Neural progenitor cell (in vitro differentiated cells): ENCODE data around the gene C8G. TPM values are rescaled to one million over a fixed set of nuclear protein-coding genes. Genes with fewer than 3 reads are reported as not detected.

Source experiments
- DNase-seq: peaks from one replicate; pipeline ENCODE4 v3.0.0-alpha.2; 2016; ENCODE audit warnings: low spot score
- H2AFZ ChIP-seq: fragments of 200-600 bp; sonication (generic); replicated peaks from 2 replicates; pipeline ENCODE4 v1.6.1; 2016; ENCODE audit warnings: antibody characterized with exemption
- H3F3A ChIP-seq: fragments of 200-600 bp; sonication (generic); 2 replicates; pipeline ENCODE4 v1.6.1; 2016; ENCODE audit warnings: antibody characterized with exemption, low read depth
- H3K27ac ChIP-seq: fragments of 200-600 bp; sonication (generic); 2 replicates; pipeline ENCODE4 v1.5.1; 2016; ENCODE audit warnings: mild to moderate bottlenecking
- H3K27me3 ChIP-seq: fragments of 200-600 bp; sonication (generic); 2 replicates; pipeline ENCODE4 v1.6.1; 2016; ENCODE audit warnings: mild to moderate bottlenecking, moderate library complexity
- H3K36me3 ChIP-seq: fragments of 200-600 bp; sonication (generic); 2 replicates; pipeline ENCODE4 v1.5.1; 2016
- H3K4me1 ChIP-seq: fragments of 200-600 bp; sonication (generic); 2 replicates; pipeline ENCODE4 v1.6.1; 2016; ENCODE audit warnings: mixed run types
- H3K4me2 ChIP-seq: fragments of 200-600 bp; sonication (generic); 2 replicates; pipeline ENCODE4 v1.6.1; 2016
- H3K4me3 ChIP-seq: fragments of 200-600 bp; sonication (generic); 2 replicates; pipeline ENCODE4 v1.5.1; 2016
- H3K79me2 ChIP-seq: fragments of 200-600 bp; sonication (generic); 2 replicates; pipeline ENCODE4 v1.6.1; 2016; ENCODE audit warnings: low read depth
- H3K9ac ChIP-seq: fragments of 200-600 bp; sonication (generic); 2 replicates; pipeline ENCODE4 v1.6.1; 2016
- H3K9me3 ChIP-seq: fragments of 200-600 bp; sonication (generic); 2 replicates; pipeline ENCODE4 v1.5.1; 2016; ENCODE audit warnings: low read depth
- H4K20me1 ChIP-seq: fragments of 200-600 bp; sonication (generic); 2 replicates; pipeline ENCODE4 v1.6.1; 2016; ENCODE audit warnings: low read depth
- H3K27ac Mint-ChIP-seq: 3 replicates; pipeline ENCODE4 v1.8.0; 2021; ENCODE audit warnings: mixed read lengths
- H3K27me3 Mint-ChIP-seq: 2 replicates; pipeline ENCODE4 v1.8.0; 2022; ENCODE audit warnings: low read depth, mild to moderate bottlenecking, inconsistent platforms, moderate library complexity, mixed read lengths; ENCODE audit not compliant: insufficient read depth
- H3K36me3 Mint-ChIP-seq: 3 replicates; pipeline ENCODE4 v1.8.0; 2021; ENCODE audit warnings: mixed read lengths
- H3K4me1 Mint-ChIP-seq: 3 replicates; pipeline ENCODE4 v1.8.0; 2021; ENCODE audit warnings: mixed read lengths
- H3K4me3 Mint-ChIP-seq: 3 replicates; pipeline ENCODE4 v1.8.0; 2021; ENCODE audit warnings: mild to moderate bottlenecking, moderate library complexity, mixed read lengths
- H3K9me3 Mint-ChIP-seq: 3 replicates; pipeline ENCODE4 v1.8.0; 2020; ENCODE audit warnings: mixed read lengths
- CTCF ChIP-seq: fragments of 200-600 bp; sonication (generic); IDR thresholded peaks from 2 replicates; pipeline ENCODE4 v1.5.1; 2017; ENCODE audit warnings: antibody characterized with exemption, mild to moderate bottlenecking
- EZH2 ChIP-seq: fragments of 200-600 bp; sonication (generic); IDR thresholded peaks from 2 replicates; pipeline ENCODE4 v1.6.1; 2017; ENCODE audit warnings: antibody characterized with exemption, mild to moderate bottlenecking, moderate library complexity
- EZH2phosphoT487 ChIP-seq: fragments of 200-600 bp; sonication (generic); IDR thresholded peaks from 2 replicates; pipeline ENCODE4 v1.6.1; 2017; ENCODE audit warnings: antibody characterized with exemption
- total RNA-seq: library from RNA; depleted of rRNA; stranded (reverse); fragments of >200 nt; gene quantifications from 2 replicates; pipeline ENCODE4 v1.2.3, GENCODE V29; 2015; ENCODE audit warnings: low replicate concordance

The C8G gene
- total RNA-seq, 1 donor from 2014 or later: not detected

- DNase-seq: no peak
- Mint-ChIP-seq H3K4me3 (no peak overlapping the region), H3K27me3 (no peaks in the 10 kb centered on the region), H3K36me3 (peaks cover 20% of the 10 kb centered on the region), H3K9me3 (peaks cover 5% of the 10 kb centered on the region), H3K27ac (no peak overlapping the region), H3K4me1 (no peaks in the 10 kb centered on the region)
- H3K27ac ChIP-seq: no peak overlapping the region
- peaks cover 3% of the 10 kb centered on the region for H4K20me1 ChIP-seq
- H3K4me2 ChIP-seq: no peak overlapping the region
- H3K27me3 ChIP-seq: no peaks in the 10 kb centered on the region
- no peaks in the 10 kb centered on the region for H3K36me3 ChIP-seq
- H3K9ac ChIP-seq: no peak overlapping the region
- H3K9me3 ChIP-seq: no peaks in the 10 kb centered on the region
- H3F3A ChIP-seq: no peaks in the 10 kb centered on the region
- no peaks in the 10 kb centered on the region for H3K79me2 ChIP-seq
- TF ChIP-seq EZH2 (no peak), EZH2phosphoT487 (no peak), CTCF (no peak)
- H3K4me3 ChIP-seq: no peak overlapping the region
- H2AFZ ChIP-seq: no peak overlapping the region
- H3K4me1 ChIP-seq: no peaks in the 10 kb centered on the region
These were observed 16.5 kb upstream of the C8G start for GRCh38 chr9:136928591-136928990.

GRCh38 chr9:136930014-136930413, 15.0 kb upstream of the C8G start:
- DNase-seq: no peak
- Histone ChIP-seq H3K9ac (no peak overlapping the region), H3K4me2 (no peak overlapping the region), H3K27me3 (no peaks in the 10 kb centered on the region), H3K36me3 (no peaks in the 10 kb centered on the region), H4K20me1 (peaks cover 3% of the 10 kb centered on the region), H2AFZ (no peak overlapping the region), H3K9me3 (no peaks in the 10 kb centered on the region), H3F3A (no peaks in the 10 kb centered on the region), H3K79me2 (no peaks in the 10 kb centered on the region), H3K4me3 (no peak overlapping the region), H3K27ac (no peak overlapping the region), H3K4me1 (no peaks in the 10 kb centered on the region)
- no peak overlapping the region for H3K27ac Mint-ChIP-seq
- H3K36me3 Mint-ChIP-seq: peaks cover 27% of the 10 kb centered on the region
- peaks cover 5% of the 10 kb centered on the region for H3K9me3 Mint-ChIP-seq
- TF ChIP-seq EZH2phosphoT487 (no peak), CTCF (no peak), EZH2 (no peak)
- peaks cover 3% of the 10 kb centered on the region for H3K27me3 Mint-ChIP-seq
- H3K4me1 Mint-ChIP-seq: no peaks in the 10 kb centered on the region
- H3K4me3 Mint-ChIP-seq: no peak overlapping the region

GRCh38 chr9:136931611-136932130, 13.4 kb upstream of the C8G start:
- H3F3A ChIP-seq: peaks cover 4% of the 10 kb centered on the region
- no peaks in the 10 kb centered on the region for H3K9me3 ChIP-seq
- no peaks in the 10 kb centered on the region for H3K27me3 ChIP-seq
- Mint-ChIP-seq H3K27ac (no peak overlapping the region), H3K4me1 (no peaks in the 10 kb centered on the region), H3K27me3 (peaks cover 3% of the 10 kb centered on the region), H3K36me3 (peaks cover 32% of the 10 kb centered on the region), H3K9me3 (peaks cover 5% of the 10 kb centered on the region), H3K4me3 (no peak overlapping the region)
- no peaks in the 10 kb centered on the region for H3K36me3 ChIP-seq
- no peak overlapping the region for H2AFZ ChIP-seq
- no peak overlapping the region for H3K9ac ChIP-seq
- peaks cover 3% of the 10 kb centered on the region for H4K20me1 ChIP-seq
- TF ChIP-seq EZH2phosphoT487 (no peak), EZH2 (no peak), CTCF (no peak)
- H3K27ac ChIP-seq: no peak overlapping the region
- H3K4me2 ChIP-seq: no peak overlapping the region
- H3K4me3 ChIP-seq: no peak overlapping the region
- H3K4me1 ChIP-seq: no peaks in the 10 kb centered on the region
- no peaks in the 10 kb centered on the region for H3K79me2 ChIP-seq
- no peak for DNase-seq
